Measurements from ENCODE around the gene RASGRF1.
"Not testable (repeated sequence)": the region's sequence is repeated elsewhere in the genome, so short reads cannot be mapped to it uniquely, and the experiment has no call there.

Gene RASGRF1

DNA sequence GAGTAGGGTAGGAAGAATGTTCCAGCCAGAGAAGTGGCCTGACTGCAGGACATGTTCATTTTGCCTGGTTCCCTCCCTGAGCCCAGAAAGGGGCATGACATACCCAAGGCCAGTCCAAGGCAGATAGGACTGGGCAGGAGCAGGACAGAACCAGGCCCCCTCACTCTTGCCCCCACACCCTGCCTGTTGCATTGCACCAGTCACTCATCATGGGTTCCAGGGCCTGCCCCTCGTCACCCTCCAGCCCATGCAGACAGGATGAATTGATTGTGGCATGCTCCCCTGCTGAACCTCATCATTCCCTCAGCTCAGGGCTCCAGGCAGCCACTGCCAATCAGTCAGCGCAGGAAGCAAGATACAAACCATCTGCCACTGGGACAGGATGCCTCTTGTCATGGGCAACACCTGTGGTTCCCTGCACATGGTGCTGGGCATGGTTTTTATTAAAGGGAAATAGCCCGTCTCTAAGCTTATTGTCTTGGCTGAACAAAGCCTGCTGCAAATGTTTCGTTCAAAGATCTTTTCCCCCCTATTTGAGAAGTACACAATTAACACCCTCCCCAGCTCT lies 48.9 kb downstream of the RASGRF1 start:
- H3K4me1 Mint-ChIP-seq: no peaks in the 10 kb centered on the region
- H3K4me3 Mint-ChIP-seq: no peak overlapping the region
- peaks cover 16% of the 10 kb centered on the region for H3K27me3 Mint-ChIP-seq
- no peaks in the 10 kb centered on the region for H3K36me3 Mint-ChIP-seq
- no peak overlapping the region for H3K27ac Mint-ChIP-seq
- H3K9me3 Mint-ChIP-seq: peaks cover 5% of the 10 kb centered on the region

DNA sequence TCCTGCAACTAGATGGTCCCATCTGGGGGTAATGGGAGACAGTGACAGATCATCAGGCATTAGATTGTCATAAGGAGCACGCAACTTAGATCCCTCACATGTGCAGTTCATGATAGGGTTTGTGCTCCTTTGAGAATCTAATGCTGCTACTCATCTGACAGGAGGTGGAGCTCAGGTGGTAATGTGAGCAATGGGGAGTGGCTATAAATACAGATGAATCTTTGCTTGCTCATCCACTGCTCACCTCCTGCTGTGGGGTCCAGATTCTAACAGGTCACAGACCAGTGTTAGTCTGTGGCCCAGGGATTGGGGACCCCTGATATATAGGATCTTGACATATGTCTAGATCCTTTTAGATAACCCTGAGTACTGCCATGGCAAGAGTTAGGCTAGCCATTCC lies 52.7 kb downstream of the RASGRF1 start:
- Mint-ChIP-seq H3K27me3 (peaks cover 14% of the 10 kb centered on the region), H3K9me3 (no peaks in the 10 kb centered on the region), H3K4me3 (no peak overlapping the region), H3K36me3 (no peaks in the 10 kb centered on the region), H3K27ac (no peak overlapping the region), H3K4me1 (no peaks in the 10 kb centered on the region)

DNA sequence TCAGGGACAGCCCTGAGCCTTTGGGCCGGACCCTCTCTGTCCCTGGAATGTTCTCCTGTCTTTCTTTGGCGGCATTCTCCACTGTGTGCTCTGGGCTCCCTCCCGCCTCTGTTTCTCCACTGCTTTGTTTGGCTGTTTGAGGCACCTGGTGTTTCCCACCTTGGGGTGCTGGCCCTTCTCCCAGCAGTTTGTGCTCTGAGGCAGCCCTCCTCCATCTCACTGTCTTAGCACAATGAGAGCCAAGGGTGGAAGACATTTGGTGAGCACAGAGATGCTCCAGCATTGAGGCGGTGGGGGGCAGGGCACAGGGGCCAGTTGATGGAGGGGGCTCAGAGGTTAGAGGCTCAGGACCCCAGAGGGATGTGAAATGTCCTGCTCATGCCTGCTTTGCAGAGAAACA lies 54.3 kb downstream of the RASGRF1 start:
- peaks cover 14% of the 10 kb centered on the region for H3K27me3 Mint-ChIP-seq
- no peaks in the 10 kb centered on the region for H3K4me1 Mint-ChIP-seq
- H3K9me3 Mint-ChIP-seq: no peaks in the 10 kb centered on the region
- no peak overlapping the region for H3K27ac Mint-ChIP-seq
- no peak overlapping the region for H3K4me3 Mint-ChIP-seq
- H3K36me3 Mint-ChIP-seq: no peaks in the 10 kb centered on the region

DNA sequence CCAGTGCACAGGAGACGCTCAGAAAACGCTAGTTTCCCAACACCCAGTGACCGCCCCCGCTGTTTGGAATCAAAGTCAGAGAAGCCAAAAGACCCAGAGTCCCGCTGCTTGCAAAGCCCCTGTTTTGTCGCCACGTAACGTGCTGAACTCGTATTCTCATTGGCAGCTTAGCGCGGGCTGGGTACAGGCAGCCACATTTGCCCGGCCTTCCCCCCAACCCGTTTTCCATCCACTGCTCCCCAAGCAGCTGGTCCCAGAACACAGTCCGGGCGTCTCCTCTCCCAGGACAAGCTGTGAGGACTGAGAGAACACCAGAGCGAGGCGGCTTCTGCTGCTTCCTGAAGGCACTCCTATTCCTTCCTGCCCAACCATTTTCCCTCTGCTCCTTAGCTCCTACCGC lies 54.8 kb downstream of the RASGRF1 start:
- H3K27ac Mint-ChIP-seq: no peak overlapping the region
- H3K4me1 Mint-ChIP-seq: no peaks in the 10 kb centered on the region
- H3K4me3 Mint-ChIP-seq: no peak overlapping the region
- H3K36me3 Mint-ChIP-seq: no peaks in the 10 kb centered on the region
- peaks cover 14% of the 10 kb centered on the region for H3K27me3 Mint-ChIP-seq
- H3K9me3 Mint-ChIP-seq: no peaks in the 10 kb centered on the region

DNA sequence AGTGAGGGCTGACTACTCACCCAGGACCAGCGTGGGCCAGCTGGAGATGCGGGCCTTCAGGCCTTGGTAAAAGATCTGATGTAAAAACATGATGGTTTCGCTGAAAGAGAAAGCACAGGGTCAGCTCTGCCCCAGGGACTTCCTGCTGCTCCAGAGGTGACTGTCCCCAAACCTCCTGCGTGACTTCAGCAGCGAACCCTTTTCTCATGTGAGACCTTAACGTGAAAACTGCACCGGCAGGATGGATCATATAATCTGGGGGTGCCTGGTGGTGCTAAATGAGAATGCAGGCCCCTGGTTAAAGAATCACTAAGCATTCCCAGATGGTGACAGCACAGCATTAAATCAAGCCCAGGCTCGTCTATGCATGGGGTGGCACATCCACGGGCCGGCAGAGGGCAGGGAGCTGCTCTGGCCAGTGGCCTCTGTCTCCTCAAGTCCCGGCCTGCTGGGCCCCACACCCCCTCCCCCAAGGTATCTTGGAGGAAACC lies 55.4 kb downstream of the RASGRF1 start:
- H3K4me1 Mint-ChIP-seq: no peaks in the 10 kb centered on the region
- H3K27ac Mint-ChIP-seq: no peak overlapping the region
- H3K9me3 Mint-ChIP-seq: no peaks in the 10 kb centered on the region
- H3K36me3 Mint-ChIP-seq: no peaks in the 10 kb centered on the region
- peaks cover 13% of the 10 kb centered on the region for H3K27me3 Mint-ChIP-seq
- no peak overlapping the region for H3K4me3 Mint-ChIP-seq

DNA sequence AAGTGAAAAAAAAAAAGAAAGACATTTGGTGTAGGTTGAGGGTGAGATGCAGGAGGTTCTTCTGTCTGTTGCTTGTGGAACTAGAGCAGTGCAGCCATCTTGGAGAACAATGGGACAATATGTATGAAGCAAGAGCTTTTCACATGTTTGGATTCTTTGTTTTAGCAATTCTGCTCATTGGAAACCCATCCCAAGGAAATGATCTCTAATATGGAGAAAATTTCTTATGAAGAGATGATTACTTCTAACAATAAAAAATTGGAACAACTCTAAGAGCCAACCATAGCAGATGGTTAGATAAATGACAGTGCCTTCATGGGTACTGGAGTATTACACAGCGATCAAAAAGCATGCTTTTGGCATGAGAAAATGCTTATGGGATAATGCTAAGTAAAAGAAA lies 56.3 kb downstream of the RASGRF1 start:
- H3K27me3 Mint-ChIP-seq: peaks cover 13% of the 10 kb centered on the region
- H3K4me3 Mint-ChIP-seq: no peak overlapping the region
- H3K27ac Mint-ChIP-seq: no peak overlapping the region
- H3K36me3 Mint-ChIP-seq: no peaks in the 10 kb centered on the region
- no peaks in the 10 kb centered on the region for H3K9me3 Mint-ChIP-seq
- no peaks in the 10 kb centered on the region for H3K4me1 Mint-ChIP-seq

DNA sequence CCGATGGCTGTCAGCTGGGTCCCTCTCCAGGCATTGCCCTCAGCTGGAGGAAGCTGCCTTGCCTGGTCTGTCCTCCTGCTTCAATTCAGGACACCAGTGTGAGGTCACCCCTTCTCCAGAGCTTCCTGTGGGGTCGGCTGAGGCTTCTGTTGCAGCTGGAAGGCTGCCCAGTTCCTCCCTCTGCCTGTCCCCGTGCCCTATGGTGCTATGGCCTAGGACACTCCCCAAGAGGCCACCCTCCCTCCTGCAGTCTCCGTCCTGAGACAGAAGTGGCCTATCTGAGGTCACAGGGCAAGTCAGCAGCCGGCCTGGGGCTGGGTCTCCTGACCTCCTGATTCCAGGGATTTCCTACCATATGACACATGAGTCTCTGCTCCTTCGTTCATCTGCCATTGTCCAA lies 57.9 kb downstream of the RASGRF1 start:
- no peaks in the 10 kb centered on the region for H3K36me3 Mint-ChIP-seq
- H3K27me3 Mint-ChIP-seq: peaks cover 13% of the 10 kb centered on the region
- H3K4me3 Mint-ChIP-seq: no peak overlapping the region
- H3K27ac Mint-ChIP-seq: no peak overlapping the region
- no peaks in the 10 kb centered on the region for H3K4me1 Mint-ChIP-seq
- H3K9me3 Mint-ChIP-seq: no peaks in the 10 kb centered on the region

DNA sequence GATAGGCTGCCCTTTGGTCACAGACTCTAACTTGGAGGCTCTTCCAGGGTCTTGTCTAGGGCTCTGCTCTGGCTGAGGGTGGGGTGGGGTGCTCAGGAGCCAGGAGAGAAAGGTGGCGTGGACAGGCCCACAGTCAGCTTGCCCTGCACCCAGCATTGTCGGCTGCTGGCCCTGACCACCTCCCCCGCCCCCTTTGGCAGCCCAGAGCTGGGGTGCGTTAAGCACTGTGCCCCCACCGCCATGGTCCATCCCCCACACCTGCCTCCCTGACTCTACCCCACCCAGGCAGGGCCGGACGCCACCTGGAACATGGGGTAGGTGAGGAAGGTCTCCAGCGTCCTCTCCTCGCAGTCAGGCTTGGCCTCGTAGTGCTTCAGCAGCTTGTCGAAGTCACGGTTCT lies 58.8 kb downstream of the RASGRF1 start:
- Mint-ChIP-seq H3K4me3 (no peak overlapping the region), H3K27me3 (peaks cover 12% of the 10 kb centered on the region), H3K9me3 (no peaks in the 10 kb centered on the region), H3K27ac (no peak overlapping the region), H3K36me3 (no peaks in the 10 kb centered on the region), H3K4me1 (no peaks in the 10 kb centered on the region)

DNA sequence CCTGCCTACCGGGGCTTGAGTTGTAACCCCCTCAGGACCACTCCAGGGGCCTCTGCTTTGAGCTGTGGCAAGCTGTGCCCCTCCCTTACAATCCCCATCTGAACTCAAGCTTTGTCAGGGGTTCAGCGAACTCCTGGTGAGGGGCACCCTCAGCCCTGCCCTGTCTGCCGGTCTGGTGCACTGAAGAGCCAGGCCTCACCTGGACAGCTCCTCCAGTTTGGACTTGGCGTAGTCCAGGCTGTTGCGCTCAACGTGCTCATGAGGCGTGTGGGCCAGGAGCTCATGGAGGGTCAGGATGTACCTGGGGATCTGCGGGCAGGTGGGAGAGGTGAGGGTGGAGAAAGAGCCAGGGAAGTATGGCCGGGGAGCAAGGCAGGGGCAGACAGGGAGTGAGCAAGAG lies 59.4 kb downstream of the RASGRF1 start:
- Mint-ChIP-seq H3K4me1 (no peaks in the 10 kb centered on the region), H3K27me3 (peaks cover 9% of the 10 kb centered on the region), H3K4me3 (no peak overlapping the region), H3K9me3 (no peaks in the 10 kb centered on the region), H3K36me3 (no peaks in the 10 kb centered on the region), H3K27ac (no peak overlapping the region)

DNA sequence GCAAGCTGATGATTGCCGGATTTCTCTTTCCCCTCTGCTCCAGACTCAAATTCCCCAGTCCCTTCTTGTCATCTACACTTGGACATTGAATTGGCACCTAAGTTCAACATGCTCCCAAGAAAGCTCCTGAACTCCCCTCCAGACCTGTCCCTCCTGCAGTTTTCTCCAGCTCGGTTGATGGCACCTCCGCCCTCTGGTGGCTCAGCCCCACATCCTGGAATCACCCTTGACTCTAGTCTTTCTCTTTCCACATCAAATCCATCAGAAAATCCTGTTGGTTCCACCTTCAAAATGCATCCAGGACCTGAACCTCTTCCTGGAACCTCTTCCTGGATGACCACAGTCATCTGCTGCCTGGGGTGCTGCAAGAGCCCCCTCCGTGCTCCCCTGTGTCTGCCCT lies 60.1 kb downstream of the RASGRF1 start:
- Mint-ChIP-seq H3K4me1 (no peaks in the 10 kb centered on the region), H3K27me3 (peaks cover 10% of the 10 kb centered on the region), H3K9me3 (no peaks in the 10 kb centered on the region), H3K4me3 (no peak overlapping the region), H3K27ac (no peak overlapping the region), H3K36me3 (no peaks in the 10 kb centered on the region)

DNA sequence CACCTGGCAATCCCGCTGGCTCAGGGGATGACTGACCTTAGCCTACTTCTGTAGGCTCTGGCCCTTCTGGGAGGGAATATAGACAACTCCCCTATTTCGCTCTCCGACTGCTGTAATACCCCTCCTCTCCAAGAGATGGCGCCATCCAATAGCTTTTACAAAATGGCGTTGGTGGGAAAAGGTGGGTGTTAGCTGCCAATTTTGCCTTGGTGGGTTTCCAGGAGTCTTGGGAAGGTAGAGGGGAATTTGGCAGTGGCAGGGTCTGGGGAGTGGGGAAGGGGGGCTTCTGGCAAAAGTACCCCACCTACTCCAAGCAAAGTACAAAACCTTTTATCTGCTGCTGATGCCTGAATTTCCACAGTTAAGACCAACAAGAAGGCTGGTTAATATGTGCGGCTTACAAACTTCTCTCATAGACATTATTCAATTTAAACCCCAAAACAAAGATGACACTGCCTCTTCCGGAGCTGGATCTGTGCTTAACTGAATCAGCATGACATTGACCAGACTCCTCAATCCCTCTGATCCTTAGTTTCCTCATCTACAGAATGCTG lies 62.1 kb downstream of the RASGRF1 start:
- H3K9me3 Mint-ChIP-seq: no peaks in the 10 kb centered on the region
- no peaks in the 10 kb centered on the region for H3K36me3 Mint-ChIP-seq
- peaks cover 6% of the 10 kb centered on the region for H3K27me3 Mint-ChIP-seq
- no peak overlapping the region for H3K4me3 Mint-ChIP-seq
- no peak overlapping the region for H3K27ac Mint-ChIP-seq
- no peaks in the 10 kb centered on the region for H3K4me1 Mint-ChIP-seq

DNA sequence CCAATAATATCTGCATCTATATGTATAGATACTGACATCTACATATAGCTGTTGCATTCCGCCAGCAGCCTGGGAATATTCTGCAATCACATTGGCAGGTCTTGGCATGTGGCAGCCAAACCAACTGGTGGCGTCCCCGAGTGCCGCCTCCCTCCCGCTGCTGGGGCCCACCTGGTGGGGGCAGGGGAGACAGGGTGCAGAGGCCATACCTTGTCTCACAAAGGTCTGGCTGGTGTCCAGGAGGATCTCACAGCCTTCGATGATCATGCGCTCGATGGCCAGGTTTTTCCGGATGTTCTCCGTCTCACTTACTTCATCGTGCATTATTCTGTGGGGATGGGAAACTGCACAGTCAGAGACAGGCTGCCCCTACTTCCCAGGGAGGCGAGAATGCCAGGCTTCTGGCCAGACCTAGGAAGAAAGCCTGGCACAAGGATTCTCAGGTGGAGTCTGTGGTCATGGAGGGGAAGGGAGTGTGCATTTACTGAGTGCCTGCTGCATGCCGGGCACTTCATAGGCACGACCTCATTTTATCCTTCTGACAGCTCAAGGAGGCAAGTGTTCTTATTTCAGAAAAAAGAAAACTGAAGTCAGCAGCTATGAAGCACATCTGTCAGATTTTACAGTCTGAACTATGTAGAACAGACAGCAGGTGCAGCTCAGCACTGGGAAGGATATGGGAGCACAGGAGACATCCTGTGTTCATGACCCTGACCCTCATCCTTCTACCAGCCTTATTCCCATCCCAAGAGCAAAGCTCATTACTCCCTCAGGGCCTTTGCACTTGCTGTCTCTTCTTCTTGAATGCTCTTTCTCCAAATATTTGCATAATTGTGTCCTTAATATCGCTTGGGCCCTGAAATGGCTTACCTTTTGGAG lies 62.8 kb downstream of the RASGRF1 start:
- H3K27me3 Mint-ChIP-seq: peaks cover 6% of the 10 kb centered on the region
- H3K27ac Mint-ChIP-seq: no peak overlapping the region
- H3K9me3 Mint-ChIP-seq: no peaks in the 10 kb centered on the region
- no peaks in the 10 kb centered on the region for H3K4me1 Mint-ChIP-seq
- no peak overlapping the region for H3K4me3 Mint-ChIP-seq
- H3K36me3 Mint-ChIP-seq: no peaks in the 10 kb centered on the region

DNA sequence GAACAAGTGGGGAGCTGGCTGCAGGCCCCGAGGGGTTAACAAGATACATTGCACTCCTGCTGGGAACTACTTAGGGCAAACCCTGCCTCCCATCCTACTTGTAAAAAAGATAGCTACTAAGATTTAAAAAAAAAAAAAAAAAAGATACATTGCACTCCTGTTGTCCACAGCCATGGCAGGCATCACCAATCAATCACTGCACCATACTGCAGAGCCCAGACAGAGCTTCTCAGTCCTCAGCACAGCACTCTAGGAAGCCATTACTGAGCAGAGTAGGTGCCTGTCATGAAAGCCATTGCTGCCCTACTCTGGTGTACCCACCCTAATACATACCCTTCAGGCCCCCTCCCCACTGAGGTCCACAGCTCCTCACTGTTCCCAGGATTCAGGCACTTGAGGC lies 64.8 kb downstream of the RASGRF1 start:
- no peak overlapping the region for H3K27ac Mint-ChIP-seq
- no peaks in the 10 kb centered on the region for H3K36me3 Mint-ChIP-seq
- H3K27me3 Mint-ChIP-seq: peaks cover 6% of the 10 kb centered on the region
- H3K9me3 Mint-ChIP-seq: no peaks in the 10 kb centered on the region
- H3K4me3 Mint-ChIP-seq: no peak overlapping the region
- H3K4me1 Mint-ChIP-seq: no peaks in the 10 kb centered on the region

DNA sequence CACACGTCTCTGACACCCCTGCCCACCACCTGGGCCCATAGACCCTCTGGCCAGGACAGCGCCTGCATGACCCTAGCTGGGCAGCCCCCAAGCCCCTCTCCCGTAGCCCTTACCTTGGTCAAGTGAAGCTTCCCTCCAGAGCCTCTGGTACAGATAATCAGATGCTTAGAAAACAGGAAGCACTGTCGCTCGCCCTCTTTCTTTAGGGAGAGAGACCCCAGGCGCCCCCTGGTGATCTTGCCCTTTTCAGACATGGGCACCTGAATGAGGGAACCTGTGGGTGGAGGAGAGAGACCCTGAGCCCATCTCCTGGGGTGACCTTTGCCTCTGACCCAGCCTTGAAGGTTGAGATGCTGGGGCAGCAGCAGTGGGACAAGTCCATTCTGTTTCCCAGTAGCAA lies 65.4 kb downstream of the RASGRF1 start:
- Mint-ChIP-seq H3K27me3 (peaks cover 6% of the 10 kb centered on the region), H3K36me3 (no peaks in the 10 kb centered on the region), H3K27ac (no peak overlapping the region), H3K4me3 (no peak overlapping the region), H3K4me1 (no peaks in the 10 kb centered on the region), H3K9me3 (no peaks in the 10 kb centered on the region)

DNA sequence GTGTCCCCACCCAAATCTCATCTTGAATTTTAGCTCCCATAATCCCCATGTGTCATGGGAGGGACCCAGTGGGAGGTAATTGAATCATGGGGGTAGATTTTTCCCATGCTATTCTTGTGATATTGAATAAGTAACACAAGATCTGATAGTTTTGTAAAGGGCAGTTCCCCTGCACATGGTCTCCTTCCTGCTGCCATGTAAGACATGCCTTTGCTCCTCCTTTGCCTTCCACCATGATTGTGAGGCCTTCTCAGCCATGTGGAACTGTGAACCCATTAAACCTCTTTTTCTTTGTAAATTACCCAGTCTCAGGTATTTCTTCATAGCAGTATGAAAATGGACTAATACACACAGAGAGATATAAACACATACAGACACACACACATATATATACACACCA lies 66.1 kb downstream of the RASGRF1 start:
- H3K27ac Mint-ChIP-seq, H3K9me3 Mint-ChIP-seq, H3K36me3 Mint-ChIP-seq, H3K4me1 Mint-ChIP-seq, H3K4me3 Mint-ChIP-seq, H3K27me3 Mint-ChIP-seq: not testable (repeated sequence)

DNA sequence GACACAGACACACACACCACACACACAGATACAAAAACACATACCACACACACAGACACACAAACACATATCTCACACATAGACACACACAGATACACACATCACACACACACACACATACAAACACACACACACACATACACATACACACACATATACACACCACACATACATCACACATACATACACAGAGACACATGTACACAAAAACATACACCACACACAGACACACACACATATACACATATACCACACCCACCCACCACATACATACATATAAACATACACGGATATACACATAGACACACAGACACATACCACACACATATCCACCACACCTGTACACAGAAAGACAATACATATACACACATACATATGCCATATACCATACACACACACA lies 66.7 kb downstream of the RASGRF1 start:
- H3K4me1 Mint-ChIP-seq: no peaks in the 10 kb centered on the region
- H3K9me3 Mint-ChIP-seq: no peaks in the 10 kb centered on the region
- peaks cover 6% of the 10 kb centered on the region for H3K27me3 Mint-ChIP-seq
- no peaks in the 10 kb centered on the region for H3K36me3 Mint-ChIP-seq
- no peak overlapping the region for H3K4me3 Mint-ChIP-seq
- H3K27ac Mint-ChIP-seq: no peak overlapping the region
